Activated T-cell treated with anti-CD3 and anti-CD28 coated beads for 24 hours (primary cell): ENCODE results near the gene FLOT2.
"Not testable (repeated sequence)": the region's sequence is repeated elsewhere in the genome, so short reads cannot be mapped to it uniquely, and the experiment has no call there.

Experiments used
- DNase-seq: peaks from one replicate; pipeline ENCODE4 v3.0.0-alpha.2; 2020; ENCODE audit warnings: low read depth

The FLOT2 gene

DNA sequence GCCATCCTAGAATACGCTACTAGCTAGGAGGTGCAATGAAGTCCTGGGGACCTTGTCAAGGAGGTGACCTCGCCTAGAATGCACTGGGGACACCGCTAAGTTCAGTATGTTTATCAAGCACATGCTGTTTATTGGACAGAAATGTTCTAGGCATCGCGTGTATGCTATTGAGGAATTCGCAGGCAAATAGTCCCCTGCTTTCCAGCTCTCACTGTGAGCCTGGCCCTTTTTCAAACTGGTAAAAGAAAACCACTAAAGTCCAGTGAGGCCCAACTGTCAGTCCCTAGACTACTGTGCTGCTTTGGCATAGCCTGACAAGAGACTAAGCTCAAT is 53.8 kb downstream of the FLOT2 start:
- no peak for DNase-seq

GRCh38 chr17:28842282-28843012 is 55.1 kb downstream of the FLOT2 start, which contains the start of gene FAM222B:
TSS of gene FAM222B (minus strand) at chr17:28842790. CDS start at chr17:28766667, 76,123 bp downstream.
- peak; percentile 83 for DNase-seq

DNA sequence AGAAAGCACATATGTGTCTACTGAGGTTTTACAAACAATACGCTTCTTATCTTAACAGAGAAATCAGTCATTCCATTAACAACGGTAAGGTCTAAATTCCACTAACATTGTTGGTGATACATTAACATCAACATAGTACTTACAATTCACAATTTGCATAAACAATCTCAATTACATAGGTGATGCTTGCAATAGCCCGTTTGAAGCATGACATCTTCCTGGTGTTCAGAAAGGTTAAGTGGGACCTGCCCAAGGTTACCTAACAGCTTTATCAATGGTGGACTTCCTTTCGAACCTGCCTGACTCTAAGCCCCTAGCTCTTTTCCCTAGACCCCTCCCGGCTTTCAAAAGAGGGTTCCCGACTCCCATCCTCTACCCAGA is 55.6 kb downstream of the FLOT2 start:
- DNase-seq = no peak

GRCh38 chr17:28839221-28839620 is 58.3 kb downstream of the FLOT2 start:
- DNase-seq = no peak

DNA sequence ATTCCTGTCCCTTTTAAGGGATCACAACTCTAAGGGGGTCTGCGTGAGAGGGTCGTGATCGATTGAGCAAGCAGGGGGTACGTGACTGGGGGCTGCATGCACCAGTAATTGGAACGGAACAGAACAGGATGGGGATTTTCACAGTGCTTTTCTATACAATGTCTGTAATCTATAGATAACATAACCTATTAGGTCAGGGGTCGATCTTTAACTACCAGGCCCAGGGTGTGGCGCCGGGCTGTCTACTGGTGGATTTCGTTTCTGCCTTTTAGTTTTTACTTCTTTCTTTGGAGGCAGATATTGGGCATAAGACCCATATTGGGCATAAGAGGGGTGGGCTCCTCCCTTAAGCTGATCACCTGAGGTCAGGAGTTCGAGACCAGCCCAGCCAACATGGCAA is 61.0 kb downstream of the FLOT2 start:
- not testable (repeated sequence) for DNase-seq

DNA sequence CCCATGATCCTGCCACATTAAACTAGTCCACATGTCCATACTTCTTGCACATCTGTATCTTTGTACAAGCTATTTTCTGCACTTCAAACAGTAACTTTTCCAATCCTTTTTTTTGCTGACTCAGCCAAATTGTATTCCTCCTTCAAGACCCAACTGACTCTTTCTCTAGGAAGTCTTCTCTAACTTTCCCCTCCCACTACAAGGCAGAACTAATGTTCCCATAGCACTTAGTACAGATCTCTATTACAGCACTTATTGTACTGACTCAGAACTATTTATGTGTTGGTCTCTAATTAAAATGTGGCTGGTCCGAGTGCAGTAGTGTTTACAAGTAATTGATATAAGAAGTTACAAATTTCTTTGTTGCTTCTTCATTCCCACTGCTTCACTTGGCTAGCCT is 63.1 kb downstream of the FLOT2 start:
- no peak for DNase-seq
